NT2/D1 (cell line): ENCODE data around the gene HARS1.

ENCODE experiments used
- YY1 ChIP-seq: IDR thresholded peaks from 2 replicates; pipeline ENCODE4 v1.6.1; 2011; ENCODE audit not compliant: insufficient read length, insufficient read depth
- ZNF274 ChIP-seq: IDR thresholded peaks from 2 replicates; pipeline ENCODE4 v1.6.1; 2011; ENCODE audit warnings: mild to moderate bottlenecking, low read depth, low read length

GRCh38 chr5:140678993-140679392 lies 12.2 kb downstream of the HARS1 start:
- TF ChIP-seq ZNF274, result no peak
- no peak for TF ChIP-seq YY1
